B cell (primary cell): ENCODE data around the gene RAMAC. TPM values are rescaled to one million over a fixed set of nuclear protein-coding genes. Genes with fewer than 3 reads are reported as not detected.

Experiments
- ATAC-seq: fragments of 200-7000 bp; cut with Tn5 transposase; one replicate; pipeline ENCODE4 v1.10.0; 2021; ENCODE audit warnings: low read depth, mild to moderate bottlenecking, moderate number of reproducible peaks, moderate library complexity
- CTCF ChIA-PET: fragments of 350-600 bp; sonication (Branson Sonifier 250); formaldehyde crosslinking; loops from one replicate; lab custom pipeline; 2021; ENCODE audit warnings: antibody characterized with exemption, inconsistent platforms; lab: Charles Lee
- POLR2A ChIA-PET: fragments of 350-600 bp; sonication (Branson Sonifier 250); formaldehyde crosslinking; loops from one replicate; lab custom pipeline; 2021; ENCODE audit warnings: antibody characterized with exemption; lab: Charles Lee
- DNase-seq: peaks from one replicate; pipeline ENCODE4 v3.0.0; 2013
- H2AFZ ChIP-seq: 2 replicates; pipeline ENCODE4 v1.6.1; 2012; ENCODE audit warnings: mild to moderate bottlenecking, low read depth, low read length; ENCODE audit not compliant: insufficient read depth, poor library complexity, severe bottlenecking
- H3K27ac ChIP-seq, 2 donors: 1 replicate in 1 of 2; 2 replicates in 1 of 2; pipeline ENCODE4 v1.5.1; 2012 to 2013; ENCODE audit warnings: low read length in 2 of 2, mild to moderate bottlenecking in 2 of 2, moderate library complexity in 1 of 2
- H3K27me3 ChIP-seq, 4 experiments: fragments of 200-600 bp in 1 of 4; sonication (generic) in 1 of 4; replicated peaks in 1 of 4; 1 replicate in 2 of 4; 2 replicates in 2 of 4; pipeline versions ENCODE4 v1.6.1 to v1.7.0; 2013 to 2016; ENCODE audit warnings: low read length in 3 of 4, mild to moderate bottlenecking in 2 of 4, mixed read lengths in 1 of 4, moderate library complexity in 1 of 4; ENCODE audit not compliant: insufficient read depth in 4 of 4, control insufficient read depth in 3 of 4; ENCODE audit errors: control extremely low read depth in 1 of 4
- H3K36me3 ChIP-seq, 2 experiments: replicated peaks in 1 of 2; 1 replicate in 1 of 2; 2 replicates in 1 of 2; pipeline versions ENCODE4 v1.6.1 to v1.7.1; 2013; ENCODE audit warnings: low read length in 1 of 2; ENCODE audit not compliant: insufficient read depth in 2 of 2, control insufficient read depth in 1 of 2; ENCODE audit errors: control extremely low read depth in 1 of 2, extremely low read depth in 1 of 2
- H3K4me1 ChIP-seq, 2 donors: fragments of 200-600 bp in 1 of 2; sonication (generic) in 1 of 2; 1 replicate in 1 of 2; 2 replicates in 1 of 2; pipeline versions ENCODE4 v1.5.1 to v1.6.1; 2013 to 2017; ENCODE audit warnings: low read length in 2 of 2; ENCODE audit not compliant: control insufficient read depth in 2 of 2, insufficient read depth in 2 of 2
- H3K4me2 ChIP-seq: replicated peaks from 2 replicates; pipeline ENCODE3; 2012; ENCODE audit warnings: mild to moderate bottlenecking, low read depth, low read length; ENCODE audit not compliant: poor library complexity, severe bottlenecking
- H3K4me3 ChIP-seq, 5 experiments: fragments of 200-600 bp in 1 of 5; sonication (generic) in 1 of 5; 1 replicate in 3 of 5; 2 replicates in 2 of 5; pipeline versions ENCODE4 v1.5.1 to v1.7.0; 2011 to 2016; ENCODE audit warnings: low read length in 4 of 5, mild to moderate bottlenecking in 4 of 5, low read depth in 2 of 5, control low read depth in 1 of 5, moderate library complexity in 1 of 5; ENCODE audit not compliant: insufficient read depth in 1 of 5; ENCODE audit errors: control extremely low read depth in 1 of 5, extremely low read depth in 1 of 5
- H3K79me2 ChIP-seq: fragments of 200-600 bp; sonication (generic); one replicate; pipeline ENCODE4 v1.6.0; 2016; ENCODE audit warnings: low read length; ENCODE audit not compliant: control insufficient read depth, insufficient read depth
- H3K9ac ChIP-seq: fragments of 200-600 bp; sonication (generic); 2 replicates; pipeline ENCODE4 v1.6.1; 2017; ENCODE audit warnings: mild to moderate bottlenecking, low read length, moderate library complexity
- H3K9me3 ChIP-seq, 3 donors: one replicate each; pipeline versions ENCODE4 v1.6.1 to v1.7.1; 2013; ENCODE audit warnings: low read length in 2 of 3; ENCODE audit not compliant: control insufficient read depth in 2 of 3, insufficient read depth in 1 of 3; ENCODE audit errors: control extremely low read depth in 1 of 3
- H4K20me1 ChIP-seq: 2 replicates; pipeline ENCODE4 v1.6.0; 2012; ENCODE audit warnings: mild to moderate bottlenecking, low read length; ENCODE audit not compliant: insufficient read depth, control insufficient read depth, poor library complexity, severe bottlenecking
- H3K27ac Mint-ChIP-seq: one replicate; pipeline ENCODE4 v1.8.0; 2021; ENCODE audit warnings: mixed read lengths
- H3K27me3 Mint-ChIP-seq: one replicate; pipeline ENCODE4 v1.8.0; 2021; ENCODE audit warnings: mixed read lengths
- H3K4me1 Mint-ChIP-seq: one replicate; pipeline ENCODE4 v1.8.0; 2021; ENCODE audit warnings: mixed read lengths
- H3K4me3 Mint-ChIP-seq: one replicate; pipeline ENCODE4 v1.8.0; 2021; ENCODE audit warnings: mixed read lengths
- H3K9me3 Mint-ChIP-seq: one replicate; pipeline ENCODE4 v1.8.0; 2022; ENCODE audit warnings: mixed read lengths; ENCODE audit not compliant: insufficient read depth
- CTCF ChIP-seq: fragments of 200-600 bp; IDR thresholded peaks from one replicate; pipeline ENCODE4 v1.8.0; 2022; ENCODE audit warnings: antibody characterized with exemption, mild to moderate bottlenecking
- EZH2 ChIP-seq: IDR thresholded peaks from 2 replicates; pipeline ENCODE4 v1.6.1; 2012; ENCODE audit warnings: borderline replicate concordance, low read depth, mild to moderate bottlenecking, moderate library complexity, low read length; ENCODE audit not compliant: insufficient read depth, poor library complexity, severe bottlenecking
- WGBS: methylation state at CpG from one replicate; pipeline ENCODE4 v1.1.5; 2013; ENCODE audit warnings: missing lambda C conversion rate; ENCODE audit not compliant: insufficient coverage; 5-methylcytosine and 5-hydroxymethylcytosine counted together
- intact Hi-C: fragments of 100-400 bp; cut with micrococcal nuclease; formaldehyde crosslinking; loops from one replicate; pipeline ENCODE4 v1.10.0; 2022
- polyA plus RNA-seq: library from polyadenylated mRNA; depleted of rRNA; stranded (reverse); fragments of >200 nt; gene quantifications from 2 replicates; pipeline ENCODE4 v1.2.3, GENCODE V29; 2012
- total RNA-seq, 2 donors: library from RNA; stranded (reverse); fragments of 120-200 nt in 1 of 2; gene quantifications; 1 replicate in 1 of 2; 2 replicates in 1 of 2; pipeline versions ENCODE4 v1.2.3 to v1.2.4, GENCODE V29; 2013 to 2022

The RAMAC gene
- total and polyA plus RNA-seq, 2 donors (not counting 1 experiment from before 2014, with no cell fraction given), result 7.7 to 20.2 TPM

GRCh38 chr15:82970696-82971095 lies 15.3 kb upstream of the RAMAC start:
- H3K27ac ChIP-seq, result no peak overlapping the region
- no peak for ATAC-seq
- Mint-ChIP-seq H3K27me3 (no peaks in the 10 kb centered on the region), H3K9me3 (no peaks in the 10 kb centered on the region), H3K4me3 (no peak overlapping the region), H3K27ac (no peak overlapping the region), H3K4me1 (no peaks in the 10 kb centered on the region)
- no peak overlapping the region for H2AFZ ChIP-seq
- no peak for DNase-seq
- H3K9ac ChIP-seq, result no peak overlapping the region
- no peaks in the 10 kb centered on the region for H4K20me1 ChIP-seq
- H3K36me3 ChIP-seq, result no peaks in the 10 kb centered on the region
- POLR2A ChIA-PET, result no interaction called here
- no peak overlapping the region for H3K4me2 ChIP-seq
- H3K79me2 ChIP-seq, result no peaks in the 10 kb centered on the region
- H3K9me3 ChIP-seq, result no peaks in the 10 kb centered on the region
- intact Hi-C loops, result no loop called here
- no peak overlapping the region for H3K4me3 ChIP-seq
- 100% methylated on average over 1 of the region's 1 CpG for WGBS
- TF ChIP-seq EZH2 (no peak), CTCF (no peak)
- no peaks in the 10 kb centered on the region for H3K4me1 ChIP-seq
- H3K27me3 ChIP-seq, result no peaks in the 10 kb centered on the region
- CTCF ChIA-PET, result no interaction called here

GRCh38 chr15:82971218-82971984 lies 14.6 kb upstream of the RAMAC start:
- DNase-seq (no peak), ATAC-seq (no peak)
- CTCF ChIA-PET, result no interaction called here
- Mint-ChIP-seq H3K4me3 (no peak overlapping the region), H3K4me1 (no peaks in the 10 kb centered on the region), H3K27me3 (no peaks in the 10 kb centered on the region), H3K27ac (no peak overlapping the region), H3K9me3 (no peaks in the 10 kb centered on the region)
- H3K4me3 ChIP-seq, result no peak overlapping the region
- POLR2A ChIA-PET, result no interaction called here
- no peaks in the 10 kb centered on the region for H3K36me3 ChIP-seq
- H3K4me1 ChIP-seq, result no peaks in the 10 kb centered on the region
- intact Hi-C loops, result no loop called here
- H3K9ac ChIP-seq, result no peak overlapping the region
- no peaks in the 10 kb centered on the region for H3K79me2 ChIP-seq
- H3K27ac ChIP-seq, result no peak overlapping the region
- H4K20me1 ChIP-seq, result no peaks in the 10 kb centered on the region
- H3K9me3 ChIP-seq, result no peaks in the 10 kb centered on the region
- no peak for TF ChIP-seq EZH2
- TF ChIP-seq CTCF, result no peak
- H2AFZ ChIP-seq, result no peak overlapping the region
- no peaks in the 10 kb centered on the region for H3K27me3 ChIP-seq
- WGBS, result no CpG with 5 or more reads among the region's 2 CpGs
- H3K4me2 ChIP-seq, result no peak overlapping the region
